IMR-90 (cell line): Measurements from ENCODE around the gene USP51. TPM values are rescaled to one million over a fixed set of nuclear protein-coding genes. Genes with fewer than 3 reads are reported as not detected.

Experiments
- ATAC-seq: fragments of 200-7000 bp; cut with Tn5 transposase; 2 replicates; pipeline ENCODE4 v1.9.1; 2020; ENCODE audit warnings: low read depth, mild to moderate bottlenecking, moderate library complexity
- BruUV-seq: library from RNA; stranded (reverse); fragments of 400-500 nt; replicated peaks from 2 replicates; lab custom pipeline; 2021; lab: Mats Ljungman, UMichigan
- CTCF ChIA-PET: fragments of 300-600 bp; formaldehyde crosslinking; extraction: SDS; loops from one replicate; lab custom pipeline; 2021; ENCODE audit warnings: antibody characterized with exemption; lab: Yijun Ruan, JAX
- POLR2A ChIA-PET: fragments of 300-600 bp; sonication (Branson Sonifier 250); formaldehyde crosslinking; loops from one replicate; lab custom pipeline; 2022; ENCODE audit warnings: antibody characterized with exemption; ENCODE audit not compliant: unreplicated experiment; lab: Charles Lee
- DNase-seq: peaks from one replicate; pipeline ENCODE4 v3.0.0; 2013
- H2AFZ ChIP-seq: replicated peaks from 2 replicates; pipeline ENCODE3; 2013; ENCODE audit warnings: low read length, mild to moderate bottlenecking; ENCODE audit not compliant: poor library complexity
- H2AK5ac ChIP-seq: 2 replicates; pipeline ENCODE4 v1.6.1; 2013; ENCODE audit warnings: low read depth, low read length, inconsistent platforms
- H2AK9ac ChIP-seq: replicated peaks from 2 replicates; pipeline ENCODE3; 2013; ENCODE audit warnings: mild to moderate bottlenecking, low read depth, low read length, moderate library complexity; ENCODE audit not compliant: poor library complexity
- H2BK120ac ChIP-seq: 2 replicates; pipeline ENCODE4 v1.6.1; 2013; ENCODE audit warnings: low read depth, low read length, inconsistent platforms
- H2BK15ac ChIP-seq: 3 replicates; pipeline ENCODE4 v1.6.1; 2013; ENCODE audit warnings: low read depth, low read length, inconsistent platforms
- H2BK20ac ChIP-seq: 2 replicates; pipeline ENCODE4 v1.6.1; 2013; ENCODE audit warnings: low read depth, mild to moderate bottlenecking, inconsistent platforms, low read length, moderate library complexity
- H2BK5ac ChIP-seq: 2 replicates; pipeline ENCODE4 v1.6.1; 2013; ENCODE audit warnings: mild to moderate bottlenecking, low read depth, low read length, inconsistent platforms; ENCODE audit not compliant: poor library complexity, severe bottlenecking
- H3K14ac ChIP-seq: replicated peaks from 2 replicates; pipeline ENCODE4 v1.6.1; 2013; ENCODE audit warnings: low read depth, low read length, inconsistent platforms
- H3K18ac ChIP-seq: 2 replicates; pipeline ENCODE4 v1.6.1; 2013; ENCODE audit warnings: low read depth, low read length, control low read depth
- H3K23ac ChIP-seq: 2 replicates; pipeline ENCODE4 v1.6.1; 2013; ENCODE audit warnings: low read depth, low read length, inconsistent platforms
- H3K27ac ChIP-seq: 2 replicates; pipeline ENCODE4 v1.5.1; 2013; ENCODE audit warnings: mild to moderate bottlenecking, control low read depth, low read length; ENCODE audit not compliant: insufficient read depth
- H3K27me3 ChIP-seq: 2 replicates; pipeline ENCODE4 v1.6.1; 2013; ENCODE audit warnings: low read length; ENCODE audit not compliant: control insufficient read depth, insufficient read depth
- H3K36me3 ChIP-seq: 2 replicates; pipeline ENCODE4 v1.6.1; 2013; ENCODE audit warnings: low read length, mixed read lengths; ENCODE audit not compliant: control insufficient read depth, insufficient read depth
- H3K4ac ChIP-seq: 2 replicates; pipeline ENCODE4 v1.6.1; 2013; ENCODE audit warnings: low read depth, low read length, inconsistent platforms
- H3K4me1 ChIP-seq: 2 replicates; pipeline ENCODE4 v1.6.1; 2013; ENCODE audit warnings: low read length, mixed read lengths; ENCODE audit not compliant: control insufficient read depth, insufficient read depth
- H3K4me2 ChIP-seq: 2 replicates; pipeline ENCODE4 v1.6.1; 2013; ENCODE audit warnings: low read depth, mild to moderate bottlenecking, control low read depth, low read length, moderate library complexity
- H3K4me3 ChIP-seq: 2 replicates; pipeline ENCODE4 v1.5.1; 2013; ENCODE audit warnings: low read depth, mild to moderate bottlenecking, control low read depth, low read length, moderate library complexity; ENCODE audit not compliant: insufficient read depth
- H3K56ac ChIP-seq: 2 replicates; pipeline ENCODE4 v1.6.1; 2013; ENCODE audit warnings: low read length, inconsistent platforms; ENCODE audit not compliant: insufficient read depth; ENCODE audit errors: extremely low read depth
- H3K79me1 ChIP-seq, 2 experiments: 2 replicates each; pipeline ENCODE4 v1.6.1; 2013; ENCODE audit warnings: low read length in 2 of 2, inconsistent platforms in 1 of 2, low read depth in 1 of 2
- H3K9ac ChIP-seq: 2 replicates; pipeline ENCODE4 v1.6.1; 2013; ENCODE audit warnings: low read depth, low read length, control low read depth
- H3K9me1 ChIP-seq: 2 replicates; pipeline ENCODE4 v1.6.1; 2013; ENCODE audit warnings: low read length, inconsistent platforms; ENCODE audit not compliant: insufficient read depth
- H3K9me3 ChIP-seq: 2 replicates; pipeline ENCODE4 v1.6.1; 2013; ENCODE audit warnings: low read length; ENCODE audit not compliant: control insufficient read depth, insufficient read depth
- H4K20me1 ChIP-seq: 2 replicates; pipeline ENCODE4 v1.6.1; 2013; ENCODE audit warnings: low read length, inconsistent platforms; ENCODE audit not compliant: insufficient read depth
- H4K5ac ChIP-seq: 2 replicates; pipeline ENCODE4 v1.6.1; 2013; ENCODE audit warnings: mild to moderate bottlenecking, low read depth, low read length, control low read depth
- H4K8ac ChIP-seq, 2 experiments: 2 replicates each; pipeline ENCODE4 v1.6.1; 2013; ENCODE audit warnings: low read depth in 2 of 2, low read length in 2 of 2, control low read depth in 1 of 2, inconsistent platforms in 1 of 2
- H4K91ac ChIP-seq: 2 replicates; pipeline ENCODE4 v1.6.1; 2013; ENCODE audit warnings: low read depth, low read length, inconsistent platforms; ENCODE audit not compliant: insufficient read depth
- BHLHE40 ChIP-seq: fragments of 150-350 bp; IDR thresholded peaks from 2 replicates; pipeline ENCODE4 v1.6.1; 2016; ENCODE audit warnings: mild to moderate bottlenecking, low read depth, low read length
- CHD1 ChIP-seq: IDR thresholded peaks from 2 replicates; pipeline ENCODE4 v1.6.1; 2012; ENCODE audit warnings: low read depth, low read length, improper control_type of control experiment
- CTCF ChIP-seq: conservative IDR thresholded peaks from 2 replicates; pipeline ENCODE4 v1.5.1; 2012; ENCODE audit warnings: mild to moderate bottlenecking, low read depth, low read length, improper control_type of control experiment
- ELK1 ChIP-seq: fragments of 150-350 bp; IDR thresholded peaks from 2 replicates; pipeline ENCODE4 v1.6.1; 2016; ENCODE audit warnings: low read depth, mild to moderate bottlenecking, low read length, moderate library complexity, borderline replicate concordance
- FOS ChIP-seq: fragments of 150-350 bp; IDR thresholded peaks from 2 replicates; pipeline ENCODE4 v1.6.1; 2016; ENCODE audit warnings: low read depth, low read length
- MAFK ChIP-seq: IDR thresholded peaks from 2 replicates; pipeline ENCODE4 v1.6.1; 2012; ENCODE audit warnings: low read depth, low read length, improper control_type of control experiment
- MXI1 ChIP-seq: IDR thresholded peaks from 2 replicates; pipeline ENCODE4 v1.6.1; 2012; ENCODE audit warnings: low read depth, mild to moderate bottlenecking, low read length, moderate library complexity, borderline replicate concordance
- NFE2L2 ChIP-seq: fragments of 150-350 bp; IDR thresholded peaks from 2 replicates; pipeline ENCODE4 v1.6.1; 2016; ENCODE audit warnings: low read depth, mild to moderate bottlenecking, low read length
- POLR2A ChIP-seq: IDR thresholded peaks from 2 replicates; pipeline ENCODE4 v1.6.1; 2012; ENCODE audit warnings: mild to moderate bottlenecking, low read depth, low read length
- RCOR1 ChIP-seq: IDR thresholded peaks from 2 replicates; pipeline ENCODE4 v1.6.1; 2012; ENCODE audit warnings: mild to moderate bottlenecking, low read length, improper control_type of control experiment; ENCODE audit not compliant: insufficient replicate concordance
- RFX5 ChIP-seq: IDR thresholded peaks from 2 replicates; pipeline ENCODE4 v1.8.0; 2012; ENCODE audit warnings: low read depth, mild to moderate bottlenecking, low read length, moderate library complexity
- SMC3 ChIP-seq: fragments of 150-350 bp; IDR thresholded peaks from 2 replicates; pipeline ENCODE4 v1.6.1; 2016; ENCODE audit warnings: low read depth, mild to moderate bottlenecking, antibody characterized with exemption, low read length, moderate library complexity
- USF2 ChIP-seq: fragments of 150-350 bp; IDR thresholded peaks from 2 replicates; pipeline ENCODE4 v1.6.1; 2017; ENCODE audit warnings: mild to moderate bottlenecking, antibody characterized with exemption, low read length, low read depth
- WGBS, 2 experiments: methylation state at CpG; one replicate each; pipeline versions ENCODE4 v1.1.5 to v1.1.7; 2013; ENCODE audit warnings: missing lambda C conversion rate in 2 of 2; ENCODE audit not compliant: insufficient read length in 1 of 2; ENCODE audit errors: extremely low coverage in 2 of 2; 5-methylcytosine and 5-hydroxymethylcytosine counted together
- dilution Hi-C: fragments of 300-500 bp; cut with HindIII; formaldehyde crosslinking; loops from one replicate; pipeline ENCODE4 v1.14.3; 2018; ENCODE audit warnings: low sequenced_read_pairs; ENCODE audit not compliant: unreplicated experiment
- in situ Hi-C: fragments of 300-500 bp; cut with MboI; formaldehyde crosslinking; loops from 3 replicates; pipeline ENCODE4 v1.14.3; 2019; ENCODE audit warnings: low sequenced_read_pairs, inconsistent platforms, mixed read lengths
- intact Hi-C: fragments of 100-400 bp; cut with micrococcal nuclease; formaldehyde crosslinking; loops from 2 replicates; pipeline ENCODE4 v1.10.0; 2022
- polyA plus RNA-seq, 3 experiments: library from polyadenylated mRNA; depleted of rRNA; stranded (reverse); fragments of >200 nt; gene quantifications; 2 replicates each; pipeline ENCODE4 v1.2.3, GENCODE V29; 2012; ENCODE audit warnings: low replicate concordance in 1 of 3
- total RNA-seq: library from RNA; depleted of rRNA; stranded (reverse); fragments of >200 nt; gene quantifications from 2 replicates; pipeline ENCODE4 v1.2.3, GENCODE V29; 2012

Gene USP51
- total and polyA plus RNA-seq, 2 of the 4 experiments (the other 2 are of a cell fraction) = 0.26 to 2.0 TPM

GRCh38 chrX:55452833-55453124 is 36.9 kb downstream of the USP51 start:
- Histone ChIP-seq H3K56ac (0 out of 2 replicates have a peak overlapping the region, but pooled peaks have one; percentile 37), H3K23ac (peak overlapping the region; percentile 82), H2BK5ac (no peak overlapping the region), H3K4me3 (peak overlapping the region; percentile 88), H4K8ac (0 out of 4 replicates have a peak overlapping the region, but pooled peaks of 1 of the 2 experiments have one; percentile 88), H4K20me1 (no peaks in the 10 kb centered on the region), H2BK15ac (no peak overlapping the region), H3K4me2 (peak overlapping the region; percentile 89), H3K79me1 (peaks cover 3 to 5% of the 10 kb centered on the region in 2 experiments; a peak in 2 of 4 replicates), H3K36me3 (no peaks in the 10 kb centered on the region), H3K27ac (peak overlapping the region; percentile 69), H3K27me3 (no peaks in the 10 kb centered on the region), H3K4me1 (no peaks in the 10 kb centered on the region), H4K5ac (no peak overlapping the region), H2BK120ac (no peak overlapping the region), H3K18ac (no peak overlapping the region), H3K9ac (peak overlapping the region; percentile 76), H2BK20ac (no peak overlapping the region), H3K4ac (peak overlapping the region; percentile 45; the same call in 1 of the 2 replicates), H3K9me3 (no peaks in the 10 kb centered on the region), H4K91ac (peak overlapping the region; percentile 47; the same call in 1 of the 2 replicates), H3K9me1 (no peaks in the 10 kb centered on the region), H2AK5ac (no peak overlapping the region), H2AFZ (peak overlapping the region; percentile 89), H2AK9ac (peak overlapping the region; percentile 6), H3K14ac (peak overlapping the region; percentile 52; the same call in 1 of the 2 replicates)
- CTCF ChIA-PET = no interaction called here
- TF ChIP-seq MXI1 = no peak; the same call in 1 of the 2 replicates
- no peak for TF ChIP-seq BHLHE40
- TF ChIP-seq RCOR1 = no peak
- TF ChIP-seq USF2 = no peak
- no peak for TF ChIP-seq SMC3
- TF ChIP-seq FOS = no peak
- TF ChIP-seq MAFK = no peak
- no peak for TF ChIP-seq CTCF
- TF ChIP-seq POLR2A = no peak
- no peak for TF ChIP-seq CHD1
- TF ChIP-seq ELK1 = no peak
- no peak for TF ChIP-seq NFE2L2
- TF ChIP-seq RFX5 = no peak
- DNase-seq (no peak), ATAC-seq (no peak)
- intact Hi-C loops (no loop called here), in situ Hi-C loops (no loop called here), dilution Hi-C loops (no loop called here)
- no TSS peak for BruUV-seq
- 17% methylated on average over 5 of the region's 9 CpGs; no CpG with 5 or more reads in 1 of the 2 experiments for WGBS, 2 experiments
- POLR2A ChIA-PET = no interaction called here
